HG02610 (cell line): ENCODE data around the gene EIF4A3.

Experiments used
- ATAC-seq: cut with Tn5 transposase; IDR thresholded peaks from one replicate; pipeline ENCODE4 v1.9.1; 2021; ENCODE audit warnings: mild to moderate bottlenecking, moderate library complexity; ENCODE audit not compliant: unreplicated experiment

Gene EIF4A3

GRCh38 chr17:80114758-80115157 is 32.2 kb downstream of the EIF4A3 start:
- ATAC-seq = no peak

DNA sequence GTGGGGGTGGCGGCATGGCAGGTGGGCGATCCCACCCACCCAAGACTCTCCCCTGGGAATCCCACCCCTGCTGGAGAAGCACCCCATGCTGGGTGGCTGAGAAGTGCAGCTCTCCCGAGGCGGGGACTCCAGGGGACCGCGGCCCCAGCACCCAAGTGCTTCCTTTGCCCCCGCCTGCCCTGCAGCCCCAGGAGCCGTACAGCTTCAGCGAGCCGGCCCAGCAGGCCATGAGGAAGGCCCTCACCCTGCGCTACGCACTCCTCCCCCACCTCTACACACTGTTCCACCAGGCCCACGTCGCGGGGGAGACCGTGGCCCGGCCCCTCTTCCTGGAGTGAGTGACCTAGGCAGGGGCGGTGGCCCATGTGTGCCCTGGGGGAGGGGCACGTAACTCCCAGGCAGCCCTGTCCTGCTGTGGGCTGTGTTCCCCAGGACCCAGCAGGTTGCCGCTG is 33.9 kb downstream of the EIF4A3 start:
- no peak for ATAC-seq

DNA sequence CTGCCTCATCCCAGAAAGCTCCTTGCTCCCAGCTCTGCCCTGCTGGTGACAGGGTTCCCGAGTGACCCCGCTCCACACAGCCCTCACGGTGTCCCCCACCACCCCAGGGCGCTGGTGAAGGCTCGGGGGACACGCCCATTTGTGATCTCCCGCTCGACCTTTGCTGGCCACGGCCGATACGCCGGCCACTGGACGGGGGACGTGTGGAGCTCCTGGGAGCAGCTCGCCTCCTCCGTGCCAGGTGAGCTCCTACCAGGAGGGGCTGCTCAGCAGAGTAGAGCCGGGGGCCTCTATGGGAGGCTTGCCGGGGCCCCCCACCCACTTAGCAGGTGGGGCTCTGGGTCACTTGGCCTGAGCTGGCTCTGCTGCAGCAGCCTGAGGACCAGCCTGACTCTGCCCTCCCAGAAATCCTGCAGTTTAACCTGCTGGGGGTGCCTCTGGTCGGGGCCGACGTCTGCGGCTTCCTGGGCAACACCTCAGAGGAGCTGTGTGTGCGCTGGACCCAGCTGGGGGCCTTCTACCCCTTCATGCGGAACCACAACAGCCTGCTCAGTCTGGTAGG is 34.4 kb downstream of the EIF4A3 start:
- no peak for ATAC-seq

DNA sequence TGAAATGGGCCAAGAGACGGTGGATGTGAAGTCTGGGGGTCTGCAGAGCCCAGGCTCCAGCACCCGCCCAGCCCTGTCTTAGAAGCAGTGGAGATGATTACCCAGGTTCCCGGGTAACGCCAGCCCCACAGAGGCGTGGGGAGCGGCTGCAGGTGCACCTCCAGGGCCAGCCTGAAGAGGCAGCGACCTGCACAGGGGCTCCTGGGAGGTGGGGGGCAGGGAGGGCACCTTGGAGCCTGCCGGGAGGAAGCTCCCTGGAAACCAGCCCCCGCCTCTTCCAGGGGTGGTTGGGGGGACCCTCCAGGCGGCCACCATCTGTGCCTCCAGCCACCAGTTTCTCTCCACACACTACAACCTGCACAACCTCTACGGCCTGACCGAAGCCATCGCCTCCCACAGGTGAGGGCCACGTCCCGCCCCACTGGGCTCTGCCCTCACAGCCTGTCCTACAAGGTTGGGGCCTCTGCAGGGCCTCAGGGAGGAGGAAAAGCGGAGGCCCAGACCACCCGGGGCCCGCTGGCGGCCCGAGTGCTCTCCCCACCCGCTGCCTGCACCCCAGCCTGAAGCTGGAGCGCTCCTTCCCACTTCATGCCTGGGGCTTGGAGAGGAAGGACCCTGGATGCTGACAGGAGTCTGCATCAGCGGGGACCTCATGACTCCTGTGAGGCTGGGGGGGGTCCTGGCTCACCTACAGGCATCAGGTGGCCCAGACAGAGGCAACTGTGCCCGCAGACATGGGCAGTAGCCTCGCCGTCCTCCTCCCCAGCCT is 35.0 kb downstream of the EIF4A3 start:
- ATAC-seq = no peak

GRCh38 chr17:80110927-80111701 is 35.8 kb downstream of the EIF4A3 start:
- no peak for ATAC-seq

DNA sequence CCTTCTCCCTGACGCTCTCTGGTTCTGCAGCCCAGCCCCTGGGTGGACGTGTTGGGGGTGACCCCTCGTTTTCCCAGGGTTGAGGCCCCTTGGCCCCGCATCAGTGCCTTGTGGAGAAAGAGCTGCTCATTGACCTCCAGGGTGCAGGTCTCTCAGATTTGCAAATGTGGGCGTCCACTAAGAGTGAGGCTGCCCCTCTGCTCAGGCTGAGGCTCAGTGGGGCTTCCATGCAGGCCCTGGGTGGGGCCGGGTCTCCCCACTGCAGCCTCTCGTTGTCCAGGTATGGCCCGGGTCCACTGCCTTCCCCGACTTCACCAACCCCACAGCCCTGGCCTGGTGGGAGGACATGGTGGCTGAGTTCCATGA is 36.5 kb downstream of the EIF4A3 start:
- no peak for ATAC-seq

DNA sequence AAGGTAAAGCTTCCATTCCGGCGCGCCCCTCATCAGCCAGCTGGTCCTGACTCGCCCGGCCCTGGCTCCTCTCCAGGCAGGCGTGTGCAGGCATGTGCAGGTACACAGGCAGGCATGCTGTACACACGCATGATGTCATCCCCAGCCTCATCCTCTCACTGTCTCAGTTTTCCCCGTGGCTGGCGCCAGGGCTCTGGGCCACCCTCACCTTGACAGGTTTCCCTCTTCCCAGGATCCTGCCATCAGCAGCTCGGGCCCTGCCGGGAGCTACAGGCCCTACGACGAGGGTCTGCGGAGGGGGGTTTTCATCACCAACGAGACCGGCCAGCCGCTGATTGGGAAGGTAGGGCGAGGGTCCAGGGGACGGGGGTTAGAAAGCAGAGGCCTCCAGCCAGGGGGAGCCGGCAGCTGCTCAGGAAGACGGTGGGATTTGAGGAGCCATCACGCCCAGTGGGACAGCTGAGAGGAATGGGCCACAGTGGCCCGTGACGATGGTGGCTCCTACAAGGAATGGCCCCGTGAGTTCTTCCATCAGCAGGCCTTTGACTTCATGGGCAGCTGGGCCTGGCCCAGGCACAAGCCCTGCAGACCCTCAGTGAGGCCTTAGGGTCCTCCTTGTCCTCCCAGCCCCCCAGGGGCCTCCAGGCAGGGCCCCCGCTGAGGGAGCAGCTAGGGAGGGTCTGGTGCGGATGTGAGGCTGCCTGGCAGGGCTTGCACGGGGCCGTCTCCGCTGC is 37.0 kb downstream of the EIF4A3 start:
- ATAC-seq = no peak

GRCh38 chr17:80109066-80109660 is 37.8 kb downstream of the EIF4A3 start:
- no peak for ATAC-seq

GRCh38 chr17:80108036-80108971 is 38.6 kb downstream of the EIF4A3 start:
- no peak for ATAC-seq

- no peak for ATAC-seq
Observed at GRCh38 chr17:80107231-80108021, 39.5 kb downstream of the EIF4A3 start.

- no peak for ATAC-seq
Observed at GRCh38 chr17:80106751-80107150, 40.2 kb downstream of the EIF4A3 start.

- ATAC-seq = no peak
Observed at GRCh38 chr17:80106176-80106575, 40.8 kb downstream of the EIF4A3 start.

DNA sequence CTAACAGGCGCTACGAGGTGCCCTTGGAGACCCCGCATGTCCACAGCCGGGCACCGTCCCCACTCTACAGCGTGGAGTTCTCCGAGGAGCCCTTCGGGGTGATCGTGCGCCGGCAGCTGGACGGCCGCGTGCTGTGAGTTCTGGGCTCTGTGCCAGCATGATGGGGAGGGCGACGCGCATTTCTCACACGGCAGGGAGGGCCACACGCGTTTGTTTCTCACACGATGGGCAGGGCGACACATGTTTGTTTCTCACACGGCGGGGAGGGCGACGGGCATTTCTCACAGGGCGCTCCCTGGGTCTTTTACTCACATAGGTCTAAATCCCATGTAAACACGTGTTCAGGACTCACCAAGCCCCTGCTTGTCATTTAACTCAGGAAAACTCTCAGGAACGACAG is 41.2 kb downstream of the EIF4A3 start:
- no peak for ATAC-seq

DNA sequence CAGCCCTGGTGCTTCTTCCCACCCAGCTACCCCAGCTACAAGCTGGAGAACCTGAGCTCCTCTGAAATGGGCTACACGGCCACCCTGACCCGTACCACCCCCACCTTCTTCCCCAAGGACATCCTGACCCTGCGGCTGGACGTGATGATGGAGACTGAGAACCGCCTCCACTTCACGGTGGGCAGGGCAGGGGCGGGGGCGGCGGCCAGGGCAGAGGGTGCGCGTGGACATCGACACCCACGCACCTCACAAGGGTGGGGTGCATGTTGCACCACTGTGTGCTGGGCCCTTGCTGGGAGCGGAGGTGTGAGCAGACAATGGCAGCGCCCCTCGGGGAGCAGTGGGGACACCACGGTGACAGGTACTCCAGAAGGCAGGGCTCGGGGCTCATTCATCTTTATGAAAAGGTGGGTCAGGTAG is 42.0 kb downstream of the EIF4A3 start:
- ATAC-seq = no peak

GRCh38 chr17:80104321-80104955 is 42.5 kb downstream of the EIF4A3 start:
- ATAC-seq = no peak

DNA sequence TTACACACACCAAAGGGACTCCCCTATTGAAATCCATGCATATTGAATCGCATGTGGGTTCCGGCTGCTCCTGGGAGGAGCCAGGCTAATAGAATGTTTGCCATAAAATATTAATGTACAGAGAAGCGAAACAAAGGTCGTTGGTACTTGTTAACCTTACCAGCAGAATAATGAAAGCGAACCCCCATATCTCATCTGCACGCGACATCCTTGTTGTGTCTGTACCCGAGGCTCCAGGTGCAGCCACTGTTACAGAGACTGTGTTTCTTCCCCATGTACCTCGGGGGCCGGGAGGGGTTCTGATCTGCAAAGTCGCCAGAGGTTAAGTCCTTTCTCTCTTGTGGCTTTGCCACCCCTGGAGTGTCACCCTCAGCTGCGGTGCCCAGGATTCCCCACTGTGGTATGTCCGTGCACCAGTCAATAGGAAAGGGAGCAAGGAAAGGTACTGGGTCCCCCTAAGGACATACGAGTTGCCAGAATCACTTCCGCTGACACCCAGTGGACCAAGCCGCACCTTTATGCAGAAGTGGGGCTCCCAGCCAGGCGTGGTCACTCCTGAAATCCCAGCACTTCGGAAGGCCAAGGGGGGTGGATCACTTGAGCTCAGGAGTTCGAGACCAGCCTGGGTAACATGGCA is 43.4 kb downstream of the EIF4A3 start:
- no peak for ATAC-seq

DNA sequence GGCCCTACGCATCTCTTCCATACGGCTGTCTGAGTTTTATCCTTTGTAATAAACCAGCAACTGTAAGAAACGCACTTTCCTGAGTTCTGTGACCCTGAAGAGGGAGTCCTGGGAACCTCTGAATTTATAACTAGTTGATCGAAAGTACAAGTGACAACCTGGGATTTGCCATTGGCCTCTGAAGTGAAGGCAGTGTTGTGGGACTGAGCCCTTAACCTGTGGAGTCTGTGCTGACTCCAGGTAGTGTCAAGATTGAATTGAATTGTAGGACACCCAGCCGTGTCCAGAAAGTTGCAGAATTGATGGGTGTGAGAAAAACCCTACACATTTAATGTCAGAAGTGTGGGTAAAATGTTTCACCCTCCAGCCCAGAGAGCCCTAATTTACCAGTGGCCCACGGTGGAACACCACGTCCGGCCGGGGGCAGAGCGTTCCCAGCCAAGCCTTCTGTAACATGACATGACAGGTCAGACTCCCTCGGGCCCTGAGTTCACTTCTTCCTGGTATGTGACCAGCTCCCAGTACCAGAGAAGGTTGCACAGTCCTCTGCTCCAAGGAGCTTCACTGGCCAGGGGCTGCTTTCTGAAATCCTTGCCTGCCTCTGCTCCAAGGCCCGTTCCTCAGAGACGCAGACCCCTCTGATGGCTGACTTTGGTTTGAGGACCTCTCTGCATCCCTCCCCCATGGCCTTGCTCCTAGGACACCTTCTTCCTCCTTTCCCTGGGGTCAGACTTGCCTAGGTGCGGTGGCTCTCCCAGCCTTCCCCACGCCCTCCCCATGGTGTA is 44.1 kb downstream of the EIF4A3 start:
- no peak for ATAC-seq
